ENCODE measurements around the gene TGIF2. TPM values are rescaled to one million over a fixed set of nuclear protein-coding genes. Genes with fewer than 3 reads are reported as not detected.

Gene TGIF2
- total and polyA plus RNA-seq, 2 of the 13 experiments (the other 11 are each of a cell fraction or from before 2014, with no cell fraction given) = 41.3 to 53.9 TPM

DNA sequence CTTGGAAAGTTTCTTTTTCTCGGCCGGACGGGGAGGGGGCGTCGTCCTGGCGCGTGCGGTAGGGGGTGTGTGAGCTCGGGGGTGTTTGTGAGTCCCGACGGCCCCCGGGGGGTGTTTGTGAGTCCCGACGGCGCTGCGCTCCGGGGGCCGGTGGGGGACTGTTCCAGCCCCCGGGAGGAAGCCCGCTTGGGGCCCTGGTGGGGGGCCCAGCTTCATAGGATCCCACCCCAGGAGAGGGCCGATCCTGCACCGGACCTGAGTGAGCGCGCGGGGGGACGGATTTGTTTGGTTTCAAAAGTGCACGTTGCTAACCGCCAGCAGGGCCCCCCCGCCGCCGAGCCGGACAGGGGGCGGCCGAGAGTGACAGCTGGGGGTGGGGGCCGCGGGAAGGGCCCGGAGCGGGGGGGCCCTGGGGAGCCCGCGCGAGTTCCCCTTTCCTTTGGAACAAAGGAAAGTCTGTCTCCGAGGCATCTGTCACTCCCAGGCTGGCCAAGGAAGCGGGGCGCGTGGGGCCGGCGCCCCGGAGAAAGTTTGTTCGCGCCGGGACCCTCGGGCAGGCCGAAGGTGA, 485 bp downstream of the TGIF2 start (continued):
- TF ChIP-seq, protein P1, sequence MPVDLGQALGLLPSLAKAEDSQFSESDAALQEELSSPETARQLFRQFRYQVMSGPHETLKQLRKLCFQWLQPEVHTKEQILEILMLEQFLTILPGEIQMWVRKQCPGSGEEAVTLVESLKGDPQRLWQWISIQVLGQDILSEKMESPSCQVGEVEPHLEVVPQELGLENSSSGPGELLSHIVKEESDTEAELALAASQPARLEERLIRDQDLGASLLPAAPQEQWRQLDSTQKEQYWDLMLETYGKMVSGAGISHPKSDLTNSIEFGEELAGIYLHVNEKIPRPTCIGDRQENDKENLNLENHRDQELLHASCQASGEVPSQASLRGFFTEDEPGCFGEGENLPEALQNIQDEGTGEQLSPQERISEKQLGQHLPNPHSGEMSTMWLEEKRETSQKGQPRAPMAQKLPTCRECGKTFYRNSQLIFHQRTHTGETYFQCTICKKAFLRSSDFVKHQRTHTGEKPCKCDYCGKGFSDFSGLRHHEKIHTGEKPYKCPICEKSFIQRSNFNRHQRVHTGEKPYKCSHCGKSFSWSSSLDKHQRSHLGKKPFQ (CRISPR knock-in tag; IDR thresholded peaks at IDR 0.05; ENCODE audit: insufficient replicate concordance) = peak; percentile 38
- 0 out of 2 replicates have a peak, but pooled peaks have one; percentile 52 for TF ChIP-seq ZSCAN12 (CRISPR knock-in tag; IDR thresholded peaks at IDR 0.05)
- peak; percentile 55; the same call in 1 of the 2 replicates for TF ChIP-seq ZNF891 (CRISPR knock-in tag; IDR thresholded peaks at IDR 0.05)
- TF ChIP-seq ZEB1 (IDR thresholded peaks at IDR 0.05; ENCODE audit: insufficient replicate concordance, low read depth) = peak; percentile 30
- TF ChIP-seq MYC (CRISPR knock-in tag; IDR thresholded peaks at IDR 0.05; ENCODE audit: borderline replicate concordance) = peak; percentile 66; the same call in 1 of the 2 replicates
- TF ChIP-seq, protein P2, sequence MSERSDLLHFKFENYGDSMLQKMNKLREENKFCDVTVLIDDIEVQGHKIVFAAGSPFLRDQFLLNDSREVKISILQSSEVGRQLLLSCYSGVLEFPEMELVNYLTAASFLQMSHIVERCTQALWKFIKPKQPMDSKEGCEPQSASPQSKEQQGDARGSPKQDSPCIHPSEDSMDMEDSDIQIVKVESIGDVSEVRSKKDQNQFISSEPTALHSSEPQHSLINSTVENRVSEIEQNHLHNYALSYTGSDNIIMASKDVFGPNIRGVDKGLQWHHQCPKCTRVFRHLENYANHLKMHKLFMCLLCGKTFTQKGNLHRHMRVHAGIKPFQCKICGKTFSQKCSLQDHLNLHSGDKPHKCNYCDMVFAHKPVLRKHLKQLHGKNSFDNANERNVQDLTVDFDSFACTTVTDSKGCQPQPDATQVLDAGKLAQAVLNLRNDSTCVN (CRISPR knock-in tag; IDR thresholded peaks at IDR 0.05; ENCODE audit: borderline replicate concordance) = peak; percentile 62; the same call in 1 of the 2 replicates
- TF ChIP-seq, protein P3, sequence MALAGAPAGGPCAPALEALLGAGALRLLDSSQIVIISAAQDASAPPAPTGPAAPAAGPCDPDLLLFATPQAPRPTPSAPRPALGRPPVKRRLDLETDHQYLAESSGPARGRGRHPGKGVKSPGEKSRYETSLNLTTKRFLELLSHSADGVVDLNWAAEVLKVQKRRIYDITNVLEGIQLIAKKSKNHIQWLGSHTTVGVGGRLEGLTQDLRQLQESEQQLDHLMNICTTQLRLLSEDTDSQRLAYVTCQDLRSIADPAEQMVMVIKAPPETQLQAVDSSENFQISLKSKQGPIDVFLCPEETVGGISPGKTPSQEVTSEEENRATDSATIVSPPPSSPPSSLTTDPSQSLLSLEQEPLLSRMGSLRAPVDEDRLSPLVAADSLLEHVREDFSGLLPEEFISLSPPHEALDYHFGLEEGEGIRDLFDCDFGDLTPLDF (CRISPR knock-in tag; IDR thresholded peaks at IDR 0.05) = peak; percentile 17; the same call in 1 of the 2 replicates
- TF ChIP-seq RXRB (CRISPR knock-in tag; IDR thresholded peaks at IDR 0.05; ENCODE audit: borderline replicate concordance) = peak; percentile 39; the same call in 1 of the 2 replicates
- TF ChIP-seq SRSF1 (optimal IDR thresholded peaks at IDR 0.05; ENCODE audit: low read depth, low read length) = peak; percentile 99
- TF ChIP-seq, protein P4, sequence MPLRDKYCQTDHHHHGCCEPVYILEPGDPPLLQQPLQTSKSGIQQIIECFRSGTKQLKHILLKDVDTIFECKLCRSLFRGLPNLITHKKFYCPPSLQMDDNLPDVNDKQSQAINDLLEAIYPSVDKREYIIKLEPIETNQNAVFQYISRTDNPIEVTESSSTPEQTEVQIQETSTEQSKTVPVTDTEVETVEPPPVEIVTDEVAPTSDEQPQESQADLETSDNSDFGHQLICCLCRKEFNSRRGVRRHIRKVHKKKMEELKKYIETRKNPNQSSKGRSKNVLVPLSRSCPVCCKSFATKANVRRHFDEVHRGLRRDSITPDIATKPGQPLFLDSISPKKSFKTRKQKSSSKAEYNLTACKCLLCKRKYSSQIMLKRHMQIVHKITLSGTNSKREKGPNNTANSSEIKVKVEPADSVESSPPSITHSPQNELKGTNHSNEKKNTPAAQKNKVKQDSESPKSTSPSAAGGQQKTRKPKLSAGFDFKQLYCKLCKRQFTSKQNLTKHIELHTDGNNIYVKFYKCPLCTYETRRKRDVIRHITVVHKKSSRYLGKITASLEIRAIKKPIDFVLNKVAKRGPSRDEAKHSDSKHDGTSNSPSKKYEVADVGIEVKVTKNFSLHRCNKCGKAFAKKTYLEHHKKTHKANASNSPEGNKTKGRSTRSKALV (CRISPR knock-in tag; IDR thresholded peaks at IDR 0.05) = 0 out of 2 replicates have a peak, but pooled peaks have one; percentile 16
- TF ChIP-seq ZNF331 (CRISPR knock-in tag; IDR thresholded peaks at IDR 0.05) = 0 out of 2 replicates have a peak, but pooled peaks have one; percentile 20
- peak; percentile 6 for TF ChIP-seq TEAD3 (CRISPR knock-in tag; optimal IDR thresholded peaks at IDR 0.05; ENCODE audit: borderline replicate concordance)
- no peak for TF ChIP-seq ZNF563 (CRISPR knock-in tag; IDR thresholded peaks at IDR 0.05)
- 0 out of 2 replicates have a peak, but pooled peaks have one; percentile 32 for TF ChIP-seq ZNF205 (CRISPR knock-in tag; IDR thresholded peaks at IDR 0.05)
- TF ChIP-seq AHR (CRISPR knock-in tag; IDR thresholded peaks at IDR 0.05) = 0 out of 2 replicates have a peak, but pooled peaks have one; percentile 64
- no peak for TF ChIP-seq MZF1 (CRISPR knock-in tag; IDR thresholded peaks at IDR 0.05; ENCODE audit: borderline replicate concordance)
- TF ChIP-seq ZFP82 (CRISPR knock-in tag; IDR thresholded peaks at IDR 0.05; ENCODE audit: borderline replicate concordance) = 0 out of 2 replicates have a peak, but pooled peaks have one; percentile 16
- 0 out of 2 replicates have a peak, but pooled peaks have one; percentile 37 for TF ChIP-seq RXRA (CRISPR knock-in tag; IDR thresholded peaks at IDR 0.05)
- TF ChIP-seq NCOR1 (IDR thresholded peaks at IDR 0.05; ENCODE audit: borderline replicate concordance, low read length) = 0 out of 2 replicates have a peak, but pooled peaks have one; percentile 17
- TF ChIP-seq ZC3H4 (CRISPR knock-in tag; IDR thresholded peaks at IDR 0.05; ENCODE audit: borderline replicate concordance) = peak; percentile 83; the same call in 1 of the 2 replicates
- TF ChIP-seq HNF4A (CRISPR knock-in tag; IDR thresholded peaks at IDR 0.05) = peak; percentile 26; the same call in 1 of the 2 replicates
- TF ChIP-seq ZSCAN30 (CRISPR knock-in tag; IDR thresholded peaks at IDR 0.05) = 0 out of 2 replicates have a peak, but pooled peaks have one; percentile 34
- TF ChIP-seq ZNF432 (CRISPR knock-in tag; IDR thresholded peaks at IDR 0.05; ENCODE audit: borderline replicate concordance) = no peak
